Hepatocyte (in vitro differentiated cells): ENCODE measurements around the gene ITGB1. TPM values are rescaled to one million over a fixed set of nuclear protein-coding genes. Genes with fewer than 3 reads are reported as not detected.
A peak's percentile ranks its signal among the peaks of the same experiment; 100 is the strongest.

Experiments used
- DNase-seq: peaks from one replicate; pipeline ENCODE4 v3.0.0-alpha.2; 2016; ENCODE audit warnings: low spot score
- H2AFZ ChIP-seq: fragments of 200-600 bp; sonication (generic); 2 replicates; pipeline ENCODE4 v1.6.0; 2016; ENCODE audit warnings: antibody characterized with exemption, mild to moderate bottlenecking
- H3K27ac ChIP-seq: fragments of 200-600 bp; sonication (generic); 2 replicates; pipeline ENCODE4 v1.5.1; 2016; ENCODE audit warnings: mild to moderate bottlenecking
- H3K27me3 ChIP-seq: fragments of 200-600 bp; sonication (generic); 2 replicates; pipeline ENCODE4 v1.6.1; 2016
- H3K36me3 ChIP-seq: fragments of 200-600 bp; sonication (generic); replicated peaks from 2 replicates; pipeline ENCODE4 v1.5.1; 2016; ENCODE audit warnings: low read depth; ENCODE audit not compliant: insufficient read depth
- H3K4me1 ChIP-seq: fragments of 200-600 bp; sonication (generic); 2 replicates; pipeline ENCODE4 v1.5.1; 2016; ENCODE audit warnings: mild to moderate bottlenecking, moderate library complexity; ENCODE audit not compliant: insufficient read depth
- H3K4me2 ChIP-seq: fragments of 200-600 bp; sonication (generic); 2 replicates; pipeline ENCODE4 v1.6.0; 2016
- H3K4me3 ChIP-seq: fragments of 200-600 bp; sonication (generic); 2 replicates; pipeline ENCODE4 v1.5.1; 2016; ENCODE audit warnings: mild to moderate bottlenecking
- H3K79me2 ChIP-seq: fragments of 200-600 bp; sonication (generic); 2 replicates; pipeline ENCODE4 v1.6.0; 2017; ENCODE audit warnings: mild to moderate bottlenecking
- H3K9me2 ChIP-seq: fragments of 200-600 bp; sonication (generic); replicated peaks from 2 replicates; pipeline ENCODE4 v1.6.0; 2017; ENCODE audit warnings: mild to moderate bottlenecking; ENCODE audit not compliant: insufficient read depth
- H3K9me3 ChIP-seq: fragments of 200-600 bp; sonication (generic); 2 replicates; pipeline ENCODE4 v1.5.1; 2016; ENCODE audit warnings: low read depth, mild to moderate bottlenecking
- H4K20me1 ChIP-seq: fragments of 200-600 bp; sonication (generic); 2 replicates; pipeline ENCODE4 v1.6.0; 2016; ENCODE audit warnings: mild to moderate bottlenecking; ENCODE audit not compliant: insufficient read depth, poor library complexity, severe bottlenecking
- CTCF ChIP-seq: fragments of 200-600 bp; sonication (generic); IDR thresholded peaks from 2 replicates; pipeline ENCODE4 v1.5.1; 2016; ENCODE audit warnings: antibody characterized with exemption, mild to moderate bottlenecking; ENCODE audit not compliant: poor library complexity
- EZH2 ChIP-seq: fragments of 200-600 bp; sonication (generic); IDR thresholded peaks from 2 replicates; pipeline ENCODE4 v1.6.1; 2016; ENCODE audit warnings: antibody characterized with exemption, mild to moderate bottlenecking, borderline replicate concordance
- EZH2phosphoT487 ChIP-seq: fragments of 200-600 bp; sonication (generic); IDR thresholded peaks from one replicate; pipeline ENCODE4 v1.6.1; 2018; ENCODE audit warnings: antibody characterized with exemption, mild to moderate bottlenecking, low read depth, moderate library complexity; ENCODE audit not compliant: unreplicated experiment, severe bottlenecking
- WGBS: methylation state at CpG from one replicate; pipeline ENCODE4 v1.1.6; 2016; ENCODE audit warnings: low lambda C conversion rate; ENCODE audit errors: missing lambda C conversion rate; 5-methylcytosine and 5-hydroxymethylcytosine counted together
- polyA plus RNA-seq: library from polyadenylated mRNA; unstranded; fragments of >200 nt; fragmentation: Nextera tagmentation; extraction: Ambion mirVana; gene quantifications from 2 replicates; pipeline ENCODE4 v1.2.1, GENCODE V29; 2016
- total RNA-seq: library from RNA; depleted of rRNA; stranded (reverse); fragments of >200 nt; gene quantifications from 2 replicates; pipeline ENCODE4 v1.2.3, GENCODE V29; 2014

ITGB1 gene
- total and polyA plus RNA-seq, 2 experiments from 2014 or later = 291 to 552 TPM

DNA sequence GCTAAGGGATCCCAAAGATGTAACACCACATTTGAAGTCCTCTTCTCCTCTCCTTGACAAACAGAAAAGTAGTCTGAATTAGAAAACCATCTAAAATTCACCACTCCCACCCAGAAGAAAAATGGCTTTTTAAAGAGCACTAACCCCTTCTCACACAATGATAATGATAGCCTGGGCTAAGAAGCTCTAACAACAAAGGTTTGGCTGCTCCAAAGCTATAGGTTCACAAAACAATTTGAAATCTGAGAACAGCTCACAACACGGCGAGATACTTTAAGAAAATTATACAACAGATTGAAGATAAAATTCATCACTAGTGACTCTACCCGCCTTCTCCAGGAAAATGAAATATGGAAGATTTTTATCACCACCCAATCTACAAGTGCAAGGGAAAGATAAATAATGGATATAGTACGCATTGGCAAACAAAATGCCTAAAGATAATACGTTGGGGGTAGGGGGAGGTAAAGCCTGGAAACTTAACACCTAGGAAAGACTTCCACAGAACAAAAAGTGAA is 7.4 kb downstream of the ITGB1 start:
- Histone ChIP-seq H3K79me2 (peaks cover 100% of the 10 kb centered on the region), H3K4me1 (peaks cover 45% of the 10 kb centered on the region), H3K9me3 (no peaks in the 10 kb centered on the region), H3K4me2 (peak overlapping the region; percentile 66), H4K20me1 (peaks cover 99% of the 10 kb centered on the region), H3K27ac (peak overlapping the region; percentile 24), H3K4me3 (no peak overlapping the region), H3K27me3 (no peaks in the 10 kb centered on the region), H3K9me2 (no peaks in the 10 kb centered on the region), H2AFZ (no peak overlapping the region), H3K36me3 (no peaks in the 10 kb centered on the region)
- 16% methylated on average over 5 of the region's 5 CpGs for WGBS
- TF ChIP-seq EZH2phosphoT487 (no peak), EZH2 (no peak), CTCF (no peak)
- DNase-seq = no peak

DNA sequence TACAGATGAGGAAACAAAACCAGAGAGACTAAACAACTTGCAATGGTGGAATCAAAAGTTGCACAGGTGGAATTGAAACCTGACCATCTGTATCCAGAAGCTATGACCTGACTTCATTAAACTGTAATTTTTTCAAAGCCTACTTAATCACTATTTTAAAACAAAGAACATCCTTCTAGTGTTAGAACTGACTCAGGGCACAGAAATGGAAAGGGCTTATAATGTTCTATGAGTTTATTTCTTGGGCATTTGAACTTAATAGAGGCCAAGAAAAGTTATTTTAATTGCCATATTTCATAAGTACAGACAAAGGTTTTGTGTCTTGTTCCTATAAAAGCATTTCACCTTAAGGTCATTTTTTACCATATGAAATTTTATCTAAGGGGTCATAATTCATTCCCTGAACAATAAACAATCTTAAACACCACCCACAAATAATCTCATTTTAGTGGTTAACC is 8.8 kb downstream of the ITGB1 start:
- Histone ChIP-seq H3K9me3 (no peaks in the 10 kb centered on the region), H3K27ac (no peak overlapping the region), H3K9me2 (no peaks in the 10 kb centered on the region), H3K27me3 (no peaks in the 10 kb centered on the region), H3K4me2 (no peak overlapping the region), H2AFZ (no peak overlapping the region), H3K4me3 (no peak overlapping the region), H3K79me2 (peaks cover 100% of the 10 kb centered on the region), H3K36me3 (no peaks in the 10 kb centered on the region), H3K4me1 (peaks cover 33% of the 10 kb centered on the region), H4K20me1 (peaks cover 98% of the 10 kb centered on the region)
- DNase-seq = no peak
- TF ChIP-seq EZH2phosphoT487 (no peak), CTCF (no peak), EZH2 (no peak)

DNA sequence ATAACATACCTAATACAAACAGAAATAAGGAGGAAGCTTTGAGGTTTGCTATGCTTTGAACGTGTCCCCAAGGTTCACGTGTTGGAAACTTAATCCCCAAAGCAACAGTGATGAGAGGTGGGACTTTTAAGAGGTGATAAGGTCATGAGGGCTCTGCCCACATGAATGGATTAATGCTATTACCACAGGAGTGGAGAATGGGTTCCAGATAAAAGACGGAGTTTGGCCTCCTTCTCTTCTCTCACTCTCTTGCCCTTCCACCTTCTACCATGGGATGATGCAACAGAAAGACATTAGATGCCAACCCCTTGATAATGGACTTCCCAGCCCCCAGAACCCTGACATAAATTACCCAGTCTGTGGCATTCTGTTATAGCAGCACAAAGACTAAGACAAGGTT is 9.6 kb downstream of the ITGB1 start:
- Histone ChIP-seq H3K79me2 (peaks cover 100% of the 10 kb centered on the region), H3K36me3 (no peaks in the 10 kb centered on the region), H4K20me1 (peaks cover 98% of the 10 kb centered on the region), H2AFZ (no peak overlapping the region), H3K4me2 (no peak overlapping the region), H3K9me2 (no peaks in the 10 kb centered on the region), H3K27me3 (no peaks in the 10 kb centered on the region), H3K4me3 (no peak overlapping the region), H3K4me1 (peaks cover 25% of the 10 kb centered on the region), H3K9me3 (no peaks in the 10 kb centered on the region), H3K27ac (no peak overlapping the region)
- WGBS = 23% methylated on average over 3 of the region's 3 CpGs
- no peak for DNase-seq
- TF ChIP-seq EZH2phosphoT487 = no peak
- no peak for TF ChIP-seq EZH2
- TF ChIP-seq CTCF = no peak

DNA sequence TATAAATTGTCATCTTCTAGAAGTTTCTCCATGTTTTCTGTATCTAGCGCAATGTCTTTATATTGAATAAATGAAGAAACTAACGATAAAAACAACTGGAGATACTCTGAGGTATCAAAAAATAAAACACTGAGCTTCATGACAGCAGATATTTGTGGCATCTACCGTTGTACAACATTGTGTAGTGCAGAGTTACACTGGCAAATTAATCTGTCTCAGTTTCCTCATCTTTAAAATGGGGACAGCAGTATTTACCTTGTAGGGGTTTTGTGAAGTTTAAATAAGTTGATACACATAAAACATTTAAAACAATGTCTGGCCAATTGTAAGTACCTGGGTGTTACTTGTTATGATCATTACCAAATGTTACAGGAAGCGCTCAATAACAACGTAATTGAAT is 10.4 kb downstream of the ITGB1 start:
- H3K4me1 ChIP-seq = peaks cover 19% of the 10 kb centered on the region
- no peak overlapping the region for H3K4me2 ChIP-seq
- peaks cover 100% of the 10 kb centered on the region for H3K79me2 ChIP-seq
- H3K27me3 ChIP-seq = no peaks in the 10 kb centered on the region
- TF ChIP-seq CTCF = no peak
- no peak for TF ChIP-seq EZH2phosphoT487
- no peak for TF ChIP-seq EZH2
- H3K36me3 ChIP-seq = no peaks in the 10 kb centered on the region
- no peak overlapping the region for H3K4me3 ChIP-seq
- no peak overlapping the region for H2AFZ ChIP-seq
- no peak overlapping the region for H3K27ac ChIP-seq
- H4K20me1 ChIP-seq = peaks cover 98% of the 10 kb centered on the region
- H3K9me3 ChIP-seq = no peaks in the 10 kb centered on the region
- no peak for DNase-seq
- no peaks in the 10 kb centered on the region for H3K9me2 ChIP-seq
- 95% methylated on average over 5 of the region's 5 CpGs for WGBS
